RWPE2 (cell line): ENCODE measurements around the gene CHML.
"Not testable (repeated sequence)": the region's sequence is repeated elsewhere in the genome, so short reads cannot be mapped to it uniquely, and the experiment has no call there.

Source experiments
- ATAC-seq: fragments of 200-7000 bp; cut with Tn5 transposase; 3 replicates; pipeline ENCODE4 v1.9.1; 2021; ENCODE audit warnings: low read depth
- DNase-seq: peaks from one replicate; pipeline ENCODE4 v3.0.0-alpha.2; 2020; ENCODE audit warnings: low spot score
- H3K27ac ChIP-seq: fragments of 450-650 bp; 2 replicates; pipeline ENCODE4 v1.5.1; 2017; ENCODE audit warnings: mild to moderate bottlenecking; ENCODE audit not compliant: poor library complexity, severe bottlenecking
- H3K27me3 ChIP-seq: fragments of 250-450 bp; sonication (Bioruptor Pico); 2 replicates; pipeline ENCODE4 v1.5.1; 2021; ENCODE audit warnings: mild to moderate bottlenecking, moderate library complexity; ENCODE audit not compliant: insufficient read depth, poor library complexity, severe bottlenecking
- H3K36me3 ChIP-seq: fragments of 250-450 bp; sonication (Bioruptor Pico); 2 replicates; pipeline ENCODE4 v1.5.1; 2020; ENCODE audit warnings: low read depth, mild to moderate bottlenecking, moderate library complexity
- H3K4me1 ChIP-seq: fragments of 250-450 bp; sonication (Bioruptor Pico); 2 replicates; pipeline ENCODE4 v1.5.1; 2021; ENCODE audit warnings: mild to moderate bottlenecking, moderate library complexity; ENCODE audit not compliant: insufficient read depth, poor library complexity, severe bottlenecking
- H3K4me3 ChIP-seq: fragments of 250-450 bp; sonication (Bioruptor Pico); 2 replicates; pipeline ENCODE4 v1.5.1; 2021; ENCODE audit warnings: mild to moderate bottlenecking, moderate library complexity; ENCODE audit not compliant: severe bottlenecking
- H3K9me3 ChIP-seq: fragments of 250-450 bp; sonication (Bioruptor Pico); 2 replicates; pipeline ENCODE4 v1.5.1; 2021; ENCODE audit warnings: mild to moderate bottlenecking, moderate library complexity; ENCODE audit not compliant: severe bottlenecking
- CTCF ChIP-seq: fragments of 450-650 bp; IDR thresholded peaks from one replicate; pipeline ENCODE4 v1.5.1; 2017; ENCODE audit warnings: mild to moderate bottlenecking, moderate library complexity; ENCODE audit not compliant: poor library complexity, severe bottlenecking

Gene CHML, protein sequence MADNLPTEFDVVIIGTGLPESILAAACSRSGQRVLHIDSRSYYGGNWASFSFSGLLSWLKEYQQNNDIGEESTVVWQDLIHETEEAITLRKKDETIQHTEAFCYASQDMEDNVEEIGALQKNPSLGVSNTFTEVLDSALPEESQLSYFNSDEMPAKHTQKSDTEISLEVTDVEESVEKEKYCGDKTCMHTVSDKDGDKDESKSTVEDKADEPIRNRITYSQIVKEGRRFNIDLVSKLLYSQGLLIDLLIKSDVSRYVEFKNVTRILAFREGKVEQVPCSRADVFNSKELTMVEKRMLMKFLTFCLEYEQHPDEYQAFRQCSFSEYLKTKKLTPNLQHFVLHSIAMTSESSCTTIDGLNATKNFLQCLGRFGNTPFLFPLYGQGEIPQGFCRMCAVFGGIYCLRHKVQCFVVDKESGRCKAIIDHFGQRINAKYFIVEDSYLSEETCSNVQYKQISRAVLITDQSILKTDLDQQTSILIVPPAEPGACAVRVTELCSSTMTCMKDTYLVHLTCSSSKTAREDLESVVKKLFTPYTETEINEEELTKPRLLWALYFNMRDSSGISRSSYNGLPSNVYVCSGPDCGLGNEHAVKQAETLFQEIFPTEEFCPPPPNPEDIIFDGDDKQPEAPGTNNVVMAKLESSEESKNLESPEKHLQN

DNA sequence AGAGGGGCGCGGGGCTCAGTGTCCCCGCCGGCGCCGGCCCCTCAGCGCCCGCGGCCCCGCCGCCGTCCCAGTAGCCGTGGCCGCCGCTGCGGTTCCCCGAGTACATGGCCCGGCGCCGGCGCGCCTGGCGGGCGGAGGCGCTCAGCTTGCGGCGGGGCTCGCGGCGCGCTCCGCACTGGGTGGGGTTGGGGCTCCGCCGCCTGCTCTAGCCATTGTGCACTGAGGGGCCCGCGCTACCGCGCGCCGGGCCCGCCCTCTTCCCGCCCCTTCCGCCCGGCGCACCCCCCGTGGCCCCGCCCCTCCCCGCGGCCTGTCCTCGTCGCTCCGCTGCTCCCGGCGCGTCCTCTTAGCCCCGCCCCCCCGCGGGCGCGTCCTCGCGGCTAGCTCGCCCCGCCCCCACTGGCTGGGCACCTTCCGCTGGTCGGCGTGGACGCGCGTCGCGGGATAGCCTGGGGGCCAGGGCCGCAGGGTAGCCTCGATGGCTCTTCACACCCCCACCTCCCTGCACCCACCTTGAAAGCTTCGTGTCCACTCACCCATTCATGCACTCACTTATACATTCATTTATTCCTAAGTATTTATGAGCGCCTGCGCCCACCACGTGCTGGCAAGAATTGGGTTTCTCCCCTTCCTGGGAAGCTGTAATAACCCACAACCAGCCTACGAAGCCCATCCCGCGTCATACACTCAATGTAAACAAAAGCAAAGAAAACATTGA, at the start of gene CHML, which contains the start of gene OPN3:
Gene CHML (minus strand): TSS at position 221 of the 718 bp plus-strand sequence. CDS start 4,603 bp downstream, outside the sequence.
Gene OPN3 (minus strand): TSS at position 221 of the 718 bp plus-strand sequence. CDS start 115 bp downstream, at position 106.
- TF ChIP-seq CTCF, result no peak
- Histone ChIP-seq H3K4me3 (peak within 1 kb of the TSS; percentile 94), H3K27me3 (no peaks in the 10 kb centered on the region), H3K4me1 (peaks cover 24% of the 10 kb centered on the region), H3K36me3 (peaks cover 16% of the 10 kb centered on the region), H3K27ac (peak within 1 kb of the TSS; percentile 61), H3K9me3 (no peaks in the 10 kb centered on the region)
- DNase-seq, result peak; percentile 83
- ATAC-seq, result peak; percentile 91

GRCh38 chr1:241688940-241689368, 48.8 kb upstream of the CHML start:
- Histone ChIP-seq H3K9me3 (peaks cover 5% of the 10 kb centered on the region), H3K27ac (peak overlapping the region; percentile 85), H3K4me1 (peaks cover 14% of the 10 kb centered on the region), H3K36me3 (no peaks in the 10 kb centered on the region), H3K4me3 (no peak overlapping the region), H3K27me3 (no peaks in the 10 kb centered on the region)
- DNase-seq (peak; percentile 73), ATAC-seq (peak; percentile 99)
- TF ChIP-seq CTCF, result no peak

- no peaks in the 10 kb centered on the region for H3K27me3 ChIP-seq
- TF ChIP-seq CTCF, result no peak
- H3K27ac ChIP-seq, result no peak overlapping the region
- ATAC-seq (no peak), DNase-seq (no peak)
- peaks cover 6% of the 10 kb centered on the region for H3K4me1 ChIP-seq
- H3K4me3 ChIP-seq, result no peak overlapping the region
- H3K36me3 ChIP-seq, result no peaks in the 10 kb centered on the region
- H3K9me3 ChIP-seq, result no peaks in the 10 kb centered on the region
These were observed 43.9 kb upstream of the CHML start for GRCh38 chr1:241684108-241684507.

DNA sequence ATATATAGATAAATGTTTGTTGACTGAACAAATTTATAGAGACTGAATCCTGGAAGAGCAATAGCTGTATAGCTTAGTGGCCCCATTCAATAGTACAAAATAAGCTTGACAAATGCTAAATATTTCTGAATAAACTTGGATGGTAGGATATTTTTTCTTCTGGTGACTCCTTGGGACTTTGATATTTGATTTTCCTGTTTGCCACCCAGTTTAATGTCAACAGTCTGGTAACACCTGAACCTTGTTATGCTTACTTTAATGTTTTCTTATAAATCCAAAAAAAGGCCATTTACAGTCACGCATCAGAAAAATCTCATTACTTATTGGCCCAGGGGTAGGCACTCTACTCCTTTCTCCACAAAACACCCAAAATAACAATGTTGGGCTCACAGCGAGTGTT, 42.8 kb upstream of the CHML start:
- no peak for DNase-seq
- ATAC-seq, result no peak
- H3K9me3 ChIP-seq, result no peaks in the 10 kb centered on the region
- H3K4me1 ChIP-seq, result no peaks in the 10 kb centered on the region
- no peaks in the 10 kb centered on the region for H3K27me3 ChIP-seq
- no peaks in the 10 kb centered on the region for H3K36me3 ChIP-seq
- no peak overlapping the region for H3K27ac ChIP-seq
- no peak overlapping the region for H3K4me3 ChIP-seq
- no peak for TF ChIP-seq CTCF

- H3K4me3 ChIP-seq, DNase-seq, H3K4me1 ChIP-seq, H3K9me3 ChIP-seq, H3K27ac ChIP-seq, ATAC-seq, H3K27me3 ChIP-seq, H3K36me3 ChIP-seq: not testable (repeated sequence)
These were observed 41.8 kb upstream of the CHML start for GRCh38 chr1:241681861-241682448.
